Globus pallidus (tissue), 1 donor: ENCODE data around the gene ANK2.

ENCODE experiments used
- DNase-seq: peaks from one replicate; pipeline ENCODE4 v3.0.0-alpha.2; 2015; ENCODE audit warnings: low spot score

Gene ANK2

GRCh38 chr4:113344100-113344499 is 294.6 kb downstream of the ANK2 start:
- no peak for DNase-seq

- no peak for DNase-seq
Observed at GRCh38 chr4:113347245-113347644, 297.8 kb downstream of the ANK2 start.

- no peak for DNase-seq
Observed at GRCh38 chr4:113349430-113349829, 300.0 kb downstream of the ANK2 start.

- DNase-seq, result no peak
Observed at GRCh38 chr4:113350576-113350975, 301.1 kb downstream of the ANK2 start.

- peak; percentile 8 for DNase-seq
Observed at GRCh38 chr4:113355550-113356371, 306.3 kb downstream of the ANK2 start.

GRCh38 chr4:113356453-113356852 is 307.0 kb downstream of the ANK2 start:
- no peak for DNase-seq

GRCh38 chr4:113358784-113359183 is 309.3 kb downstream of the ANK2 start:
- DNase-seq, result no peak

GRCh38 chr4:113365377-113365776 is 315.9 kb downstream of the ANK2 start:
- DNase-seq, result no peak

- DNase-seq, result no peak
Observed at GRCh38 chr4:113368056-113368455, 318.6 kb downstream of the ANK2 start.

- no peak for DNase-seq
Observed at GRCh38 chr4:113371111-113371510, 321.7 kb downstream of the ANK2 start.

GRCh38 chr4:113375964-113376666 is 326.7 kb downstream of the ANK2 start:
- DNase-seq, result no peak

- no peak for DNase-seq
Observed at GRCh38 chr4:113378836-113379235, 329.4 kb downstream of the ANK2 start.

- DNase-seq, result no peak
Observed at GRCh38 chr4:113382704-113383103, 333.3 kb downstream of the ANK2 start.

GRCh38 chr4:113383111-113383785 is 333.8 kb downstream of the ANK2 start:
- DNase-seq, result peak; percentile 24

GRCh38 chr4:113384600-113384999 is 335.1 kb downstream of the ANK2 start:
- no peak for DNase-seq

- no peak for DNase-seq
Observed at GRCh38 chr4:113385281-113385899, 335.9 kb downstream of the ANK2 start.

GRCh38 chr4:113389160-113389559 is 339.7 kb downstream of the ANK2 start:
- no peak for DNase-seq

GRCh38 chr4:113390850-113391249 is 341.4 kb downstream of the ANK2 start:
- no peak for DNase-seq

- DNase-seq, result no peak
Observed at GRCh38 chr4:113394108-113394729, 344.8 kb downstream of the ANK2 start.

GRCh38 chr4:113394730-113395530 is 345.5 kb downstream of the ANK2 start:
- DNase-seq, result peak; percentile 89

GRCh38 chr4:113397114-113397701 is 347.8 kb downstream of the ANK2 start:
- no peak for DNase-seq
